Astrocyte of the spinal cord (primary cell): ENCODE measurements around the gene NUDT16L1.
"Not testable (repeated sequence)": the region's sequence is repeated elsewhere in the genome, so short reads cannot be mapped to it uniquely, and the experiment has no call there.

Source experiments
- DNase-seq: peaks from one replicate; pipeline ENCODE4 v3.0.0; 2011; ENCODE audit warnings: low read depth, low spot score
- H3K4me3 ChIP-seq: 2 replicates; pipeline ENCODE4 v1.5.1; 2011; ENCODE audit warnings: low read depth, mild to moderate bottlenecking, low read length, moderate library complexity
- in situ Hi-C: cut with HindIII; loops from 2 replicates; pipeline ENCODE4 v1.10.0; 2017; ENCODE audit warnings: low sequenced_read_pairs
- TF ChIP-seq, protein P1 (sequence below): IDR thresholded peaks from 2 replicates; pipeline ENCODE4 v1.5.1; 2012; ENCODE audit warnings: low read depth, mild to moderate bottlenecking, low read length, inconsistent platforms

Gene NUDT16L1

DNA sequence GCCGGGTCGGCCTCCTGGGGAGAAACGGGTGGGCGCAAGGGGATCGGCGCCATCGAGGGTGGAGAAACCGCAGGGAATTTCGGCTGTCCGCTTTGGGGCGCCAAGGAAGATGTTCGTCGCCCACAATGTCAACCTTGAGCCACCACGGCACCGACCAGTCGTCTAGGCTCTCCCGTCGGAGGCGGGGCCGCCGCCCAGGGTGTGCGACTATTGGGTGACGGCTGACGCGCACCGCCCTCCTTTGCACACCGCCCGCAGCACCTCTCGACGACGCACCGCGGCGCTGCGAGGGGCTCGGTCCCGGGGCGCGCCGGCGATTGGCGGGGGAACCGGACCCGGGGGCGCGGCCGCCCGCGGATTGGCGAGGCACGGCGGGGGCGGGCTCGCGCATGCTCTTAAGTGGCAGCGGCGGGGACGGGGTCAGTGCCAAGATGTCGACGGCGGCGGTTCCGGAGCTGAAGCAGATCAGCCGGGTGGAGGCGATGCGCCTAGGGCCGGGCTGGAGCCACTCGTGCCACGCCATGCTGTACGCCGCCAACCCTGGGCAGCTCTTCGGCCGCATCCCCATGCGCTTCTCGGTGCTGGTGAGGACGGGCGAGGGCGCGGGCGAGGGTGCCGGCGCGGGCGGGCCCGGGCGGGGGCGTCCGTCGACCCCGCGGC lies at the start of gene NUDT16L1:
NUDT16L1 (plus strand) TSS at position 267 of the 660 bp plus-strand sequence; CDS start at position 432, 165 bp downstream.
- peak; percentile 93 for DNase-seq
- in situ Hi-C loops, result no loop called here
- peak within 1 kb of the TSS; percentile 76 for H3K4me3 ChIP-seq
- TF ChIP-seq, protein P1, sequence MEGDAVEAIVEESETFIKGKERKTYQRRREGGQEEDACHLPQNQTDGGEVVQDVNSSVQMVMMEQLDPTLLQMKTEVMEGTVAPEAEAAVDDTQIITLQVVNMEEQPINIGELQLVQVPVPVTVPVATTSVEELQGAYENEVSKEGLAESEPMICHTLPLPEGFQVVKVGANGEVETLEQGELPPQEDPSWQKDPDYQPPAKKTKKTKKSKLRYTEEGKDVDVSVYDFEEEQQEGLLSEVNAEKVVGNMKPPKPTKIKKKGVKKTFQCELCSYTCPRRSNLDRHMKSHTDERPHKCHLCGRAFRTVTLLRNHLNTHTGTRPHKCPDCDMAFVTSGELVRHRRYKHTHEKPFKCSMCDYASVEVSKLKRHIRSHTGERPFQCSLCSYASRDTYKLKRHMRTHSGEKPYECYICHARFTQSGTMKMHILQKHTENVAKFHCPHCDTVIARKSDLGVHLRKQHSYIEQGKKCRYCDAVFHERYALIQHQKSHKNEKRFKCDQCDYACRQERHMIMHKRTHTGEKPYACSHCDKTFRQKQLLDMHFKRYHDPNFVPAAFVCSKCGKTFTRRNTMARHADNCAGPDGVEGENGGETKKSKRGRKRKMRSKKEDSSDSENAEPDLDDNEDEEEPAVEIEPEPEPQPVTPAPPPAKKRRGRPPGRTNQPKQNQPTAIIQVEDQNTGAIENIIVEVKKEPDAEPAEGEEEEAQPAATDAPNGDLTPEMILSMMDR, result peak; percentile 12

DNA sequence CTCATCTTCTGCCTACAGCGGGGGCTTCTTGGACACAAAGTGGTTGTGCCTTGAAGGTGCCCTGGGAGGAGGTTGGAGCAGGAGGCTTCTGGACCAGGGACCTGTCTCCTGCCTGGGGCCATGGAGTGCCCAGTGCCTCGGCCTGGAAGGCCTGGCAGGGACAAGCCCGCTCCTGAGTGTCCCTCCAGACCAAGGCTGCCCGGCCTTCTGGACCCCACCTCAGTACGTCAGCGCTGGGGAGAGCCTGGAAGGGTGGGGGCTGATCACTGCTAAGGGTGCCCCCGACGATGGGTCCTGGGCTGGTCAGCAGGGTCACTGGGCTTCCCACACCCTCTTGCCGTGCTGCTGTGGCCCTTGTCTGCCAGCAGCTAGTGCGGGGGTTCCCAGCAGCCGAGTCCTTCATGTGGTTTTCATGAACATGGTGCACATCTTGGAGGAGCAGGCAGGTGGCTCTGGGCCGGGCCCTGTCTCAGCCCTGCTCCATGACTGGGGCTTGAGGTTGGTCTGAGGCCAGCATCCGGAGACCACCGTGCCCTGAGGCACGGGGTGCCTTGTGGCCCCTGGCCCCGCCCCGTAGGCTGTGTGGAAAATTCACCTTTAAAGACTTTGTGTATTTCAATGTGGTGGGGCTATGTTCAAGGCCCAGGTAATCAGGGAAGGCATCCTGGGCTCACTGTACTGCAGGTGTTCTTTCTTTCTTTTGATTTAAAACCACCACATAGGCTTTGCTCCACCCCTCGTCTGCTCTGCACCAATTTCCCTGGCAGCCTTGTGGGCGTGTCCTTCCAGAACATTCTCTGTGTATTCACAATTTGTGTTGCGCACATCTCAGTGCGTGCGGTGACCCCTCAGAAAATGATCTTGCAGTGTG lies 46.4 kb upstream of the NUDT16L1 start:
- in situ Hi-C loops, result no loop called here
- H3K4me3 ChIP-seq, result no peak overlapping the region
- no peak for DNase-seq
- TF ChIP-seq, protein P1, result no peak

DNA sequence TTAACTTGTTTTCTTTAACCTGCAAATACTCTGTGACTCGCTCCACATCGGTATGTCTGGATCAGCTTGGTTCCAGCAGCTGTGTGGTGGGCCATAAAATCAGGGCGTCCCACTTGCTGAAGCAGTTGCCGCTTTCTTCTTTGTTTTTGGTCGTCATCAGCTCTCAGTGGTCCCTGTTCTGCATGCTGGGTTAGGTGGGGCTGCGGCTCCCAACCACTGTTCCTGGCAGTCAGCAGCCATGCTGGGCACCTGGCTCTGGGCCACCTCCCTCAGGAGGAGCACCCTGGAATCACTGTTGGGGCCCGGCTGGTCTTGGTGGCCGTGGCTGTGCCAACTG lies 45.8 kb upstream of the NUDT16L1 start:
- no peak for DNase-seq
- in situ Hi-C loops, result no loop called here
- no peak overlapping the region for H3K4me3 ChIP-seq
- TF ChIP-seq, protein P1, result no peak

DNA sequence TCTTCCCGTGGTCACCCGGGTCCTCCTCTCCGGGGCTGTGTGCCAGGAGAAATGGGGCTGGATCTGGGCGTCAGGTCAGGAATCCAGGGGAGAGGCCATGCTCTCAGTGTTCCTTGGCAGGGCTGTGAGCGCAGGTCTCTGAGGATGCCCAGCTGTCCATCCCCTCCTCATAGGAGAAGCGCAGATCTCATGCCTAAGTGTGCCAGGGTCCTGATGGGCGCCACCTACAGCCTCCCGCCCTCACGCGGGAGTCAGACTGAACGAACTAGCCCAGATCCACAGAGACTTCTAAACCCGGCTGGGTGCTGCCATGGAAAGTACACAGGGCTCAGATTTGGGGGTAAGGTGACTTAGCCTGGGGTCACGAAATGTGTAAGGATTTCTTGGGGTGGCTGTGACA lies 44.4 kb upstream of the NUDT16L1 start:
- no peak for DNase-seq
- no peak overlapping the region for H3K4me3 ChIP-seq
- in situ Hi-C loops, result no loop called here
- TF ChIP-seq, protein P1, result no peak

DNA sequence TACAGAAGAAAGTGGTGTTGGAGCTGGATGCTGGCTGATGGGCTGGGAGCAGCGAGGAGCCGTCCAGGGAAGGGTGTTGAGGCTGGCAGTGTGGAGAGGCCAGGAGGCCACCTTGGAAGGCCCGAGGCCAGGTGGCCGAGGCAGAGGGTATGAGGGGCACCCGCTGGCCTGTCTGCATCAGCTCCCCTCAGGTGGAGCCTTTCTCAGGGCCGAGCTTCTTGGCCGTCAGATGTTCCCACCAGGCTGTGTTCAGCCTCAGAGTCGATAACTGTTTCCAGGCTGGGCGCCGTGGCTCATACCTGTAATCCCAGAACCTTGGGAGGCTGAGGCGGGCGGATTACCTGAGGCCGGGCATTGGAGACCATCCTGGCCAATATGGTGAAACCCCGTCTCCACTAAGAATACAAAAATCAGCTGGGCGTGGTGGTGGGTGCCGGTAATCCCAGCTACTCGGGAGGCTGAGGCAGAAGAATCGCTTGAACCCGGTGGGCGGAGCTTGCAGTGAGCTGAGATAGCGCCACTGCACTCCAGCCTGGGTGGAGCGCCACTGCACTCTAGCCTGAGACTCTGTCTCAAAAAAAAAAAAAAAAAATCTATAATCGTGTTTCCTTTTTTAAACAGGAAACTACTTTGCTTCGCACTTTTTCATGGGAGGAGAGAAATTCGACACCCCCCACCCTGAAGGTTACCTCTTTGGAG lies 43.5 kb upstream of the NUDT16L1 start:
- no peak for DNase-seq
- in situ Hi-C loops, result no loop called here
- TF ChIP-seq, protein P1, result no peak
- H3K4me3 ChIP-seq, result no peak overlapping the region

DNA sequence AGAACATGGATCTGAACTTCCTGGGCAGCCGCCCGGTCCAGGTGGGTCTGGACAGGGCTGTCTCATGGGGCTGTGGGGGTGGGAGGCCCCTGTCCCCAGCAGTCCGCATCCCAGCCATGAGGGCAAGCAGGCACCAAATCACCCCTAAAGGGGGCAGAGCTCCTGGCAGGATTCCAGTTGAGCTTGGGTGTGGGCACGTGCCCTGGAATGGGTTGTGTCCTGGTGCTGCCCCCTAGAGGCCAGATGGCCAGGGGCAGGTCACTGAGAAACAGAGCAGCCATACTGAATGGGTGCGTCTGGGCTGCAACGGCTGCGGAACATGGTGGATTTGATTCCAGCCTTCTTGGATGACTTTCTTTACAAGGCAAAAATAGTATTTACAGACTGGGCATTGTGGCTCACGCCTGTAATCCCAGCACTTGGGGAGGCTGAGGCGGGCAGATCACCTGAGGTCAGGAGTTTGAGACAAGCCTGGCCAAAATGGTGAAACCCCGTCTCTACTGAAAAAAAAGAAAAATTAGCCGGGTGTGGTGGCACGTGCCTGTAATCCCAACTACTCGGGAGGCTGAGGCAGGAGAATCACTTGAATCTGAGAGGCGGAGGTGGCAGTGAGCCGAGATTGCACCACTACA lies 42.8 kb upstream of the NUDT16L1 start:
- peak; percentile 13 for DNase-seq
- H3K4me3 ChIP-seq, in situ Hi-C loops: not testable (repeated sequence)
- TF ChIP-seq, protein P1, result peak; percentile 77
